NCI-H446 treated with DMSO at 0.1 percent for 48 hours (cell line): ENCODE results near the gene CYP2D6.
A peak's percentile ranks its signal among the peaks of the same experiment; 100 is the strongest.

ENCODE experiments used
- DNase-seq: peaks from one replicate; lab custom pipeline; 2025; lab: John Stamatoyannopoulos, UW

CYP2D6 gene

DNA sequence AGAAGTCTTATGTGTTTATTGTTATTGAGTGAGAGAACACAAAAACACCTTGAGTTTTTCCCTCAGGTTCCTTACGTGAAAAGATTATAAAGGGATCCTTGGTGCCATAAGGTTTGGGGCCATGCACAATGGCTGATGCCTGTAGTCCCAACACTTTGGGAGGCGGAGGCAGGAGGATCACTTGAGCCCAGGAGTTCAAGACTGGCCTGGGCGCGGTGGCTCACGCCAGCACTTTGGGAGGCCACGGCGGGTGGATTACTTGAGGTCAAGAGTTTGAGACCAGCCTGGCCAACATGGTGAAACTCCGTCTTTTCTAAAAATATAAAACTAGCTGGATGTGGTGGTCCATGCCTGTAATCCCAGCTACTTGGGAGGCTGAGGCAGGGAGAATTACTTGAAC is 45.7 kb downstream of the CYP2D6 start:
- no peak for DNase-seq

DNA sequence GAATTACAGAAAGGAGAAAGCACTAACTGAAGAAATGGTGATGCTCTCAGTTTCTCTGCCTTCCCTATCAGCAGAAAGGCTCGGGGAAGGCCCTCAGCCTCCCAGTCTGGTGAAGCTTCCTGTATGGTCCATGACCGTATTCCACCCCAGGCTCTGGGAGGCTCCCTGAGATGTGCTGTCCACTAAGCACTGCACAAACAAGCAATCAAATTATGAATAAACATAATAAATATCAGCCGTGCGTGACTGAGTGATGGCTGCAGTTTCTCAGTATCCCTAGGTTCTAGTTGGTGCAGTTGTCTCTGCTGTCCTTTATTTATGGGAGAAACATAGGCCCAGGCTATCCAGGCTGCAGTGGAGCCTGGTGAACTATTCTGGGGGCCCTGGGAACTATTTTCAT is 47.5 kb downstream of the CYP2D6 start:
- DNase-seq: no peak

DNA sequence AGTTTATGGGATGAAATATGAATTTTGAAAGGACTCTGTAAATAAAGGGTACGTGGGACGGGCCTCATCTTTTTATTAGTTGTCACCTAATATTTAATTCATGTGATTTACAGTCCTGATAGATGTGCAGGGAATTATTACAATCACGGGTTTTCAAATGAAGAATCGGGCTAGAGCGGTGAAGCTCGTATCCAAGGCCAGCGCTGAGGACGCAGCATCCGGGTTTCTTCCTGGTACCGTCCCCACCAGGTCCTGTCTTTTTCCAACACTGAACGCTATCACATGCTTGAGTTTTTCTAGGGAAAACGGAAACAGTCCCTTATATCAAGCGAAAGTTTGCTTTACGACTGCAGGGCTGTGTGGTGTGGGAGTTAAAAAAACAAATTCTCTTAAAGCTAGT is 50.3 kb downstream of the CYP2D6 start:
- no peak for DNase-seq

DNA sequence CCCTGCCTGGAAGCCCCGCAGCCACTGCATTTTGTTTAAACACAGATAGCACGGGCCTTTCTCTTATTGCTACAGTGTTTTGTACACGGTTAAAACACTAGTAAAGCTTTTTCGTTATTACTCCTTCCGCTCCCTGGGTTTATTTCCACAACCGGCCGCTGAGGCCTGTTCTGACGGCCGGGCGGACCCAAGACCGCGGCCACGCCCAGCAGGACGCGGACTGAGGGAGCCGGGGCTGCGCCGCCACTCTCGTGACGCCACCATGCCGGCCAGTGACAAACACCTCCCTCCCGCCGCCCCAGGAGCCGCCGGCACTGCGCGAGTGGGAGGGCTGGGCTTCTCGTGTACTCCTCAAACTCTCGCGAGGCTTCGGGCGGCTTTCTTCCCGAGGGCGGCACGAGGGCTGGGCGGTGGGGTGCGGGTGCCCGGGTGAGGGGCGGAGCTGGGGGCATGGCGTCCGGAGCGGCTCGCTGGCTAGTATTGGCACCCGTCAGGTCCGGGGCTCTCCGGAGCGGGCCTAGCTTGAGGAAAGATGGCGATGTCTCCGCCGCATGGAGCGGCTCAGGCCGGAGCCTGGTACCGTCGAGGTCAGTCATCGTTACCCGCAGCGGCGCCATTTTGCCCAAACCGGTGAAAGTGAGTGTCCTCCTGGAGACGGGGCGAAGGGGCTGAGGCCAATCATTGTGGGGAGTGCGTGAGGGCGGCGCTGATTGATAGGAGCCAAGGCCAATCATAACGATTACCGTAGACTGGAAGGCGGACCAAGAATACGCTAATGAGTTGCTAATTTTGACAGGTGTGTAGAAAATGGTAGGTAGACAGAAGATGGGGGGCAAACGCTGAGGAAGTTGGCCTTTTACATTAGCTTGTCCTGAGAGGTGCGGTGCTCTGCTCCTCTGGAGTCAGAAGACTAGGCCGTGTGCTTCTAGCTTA is 51.0 kb downstream of the CYP2D6 start, which contains the start of gene SMDT1:
SMDT1 (plus strand) TSS at position 382 of the 933 bp plus-strand sequence; CDS start at position 451, 69 bp downstream.
- DNase-seq: peak; percentile 94

DNA sequence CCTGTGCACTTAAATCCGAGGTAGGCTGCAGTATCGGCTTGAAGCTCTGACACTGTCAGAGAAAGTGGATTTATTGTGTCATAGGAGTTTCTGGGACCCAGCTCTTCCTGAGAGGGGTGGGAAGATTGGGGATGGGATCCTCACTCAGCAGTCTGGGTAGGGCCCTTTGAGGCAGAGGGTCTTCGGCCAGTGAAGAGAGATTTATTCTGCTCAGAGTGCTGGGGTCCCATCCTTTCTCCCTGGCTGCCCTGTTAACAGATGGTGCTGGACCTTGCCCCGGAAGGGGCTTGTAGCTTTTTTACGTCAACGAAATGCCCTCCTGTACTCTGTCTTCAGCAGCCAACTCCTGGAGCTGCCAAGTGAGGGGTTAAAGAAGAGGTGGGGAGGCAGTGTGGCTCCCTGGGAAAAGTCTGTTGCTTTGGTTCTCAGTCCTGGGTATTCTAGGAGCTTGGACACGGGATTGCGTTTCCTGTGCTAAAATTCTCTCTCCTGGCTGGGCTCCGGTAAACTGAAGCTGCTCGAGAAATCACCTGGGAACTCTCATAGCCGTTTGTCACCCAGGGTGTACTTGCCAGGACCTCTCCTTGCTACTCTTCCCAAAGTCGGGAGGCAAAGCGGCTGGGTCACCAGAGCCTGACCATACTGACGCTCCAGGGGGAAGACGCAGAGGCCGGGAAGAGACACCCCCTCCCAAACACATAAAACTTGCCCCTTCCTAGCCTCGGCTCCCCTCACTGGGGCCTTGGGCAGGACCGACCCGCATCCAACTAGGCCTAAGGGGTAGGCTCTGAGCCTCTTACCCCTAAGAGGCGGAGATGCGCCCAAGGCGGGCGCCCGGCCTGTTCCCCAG is 51.9 kb downstream of the CYP2D6 start:
- DNase-seq: no peak

DNA sequence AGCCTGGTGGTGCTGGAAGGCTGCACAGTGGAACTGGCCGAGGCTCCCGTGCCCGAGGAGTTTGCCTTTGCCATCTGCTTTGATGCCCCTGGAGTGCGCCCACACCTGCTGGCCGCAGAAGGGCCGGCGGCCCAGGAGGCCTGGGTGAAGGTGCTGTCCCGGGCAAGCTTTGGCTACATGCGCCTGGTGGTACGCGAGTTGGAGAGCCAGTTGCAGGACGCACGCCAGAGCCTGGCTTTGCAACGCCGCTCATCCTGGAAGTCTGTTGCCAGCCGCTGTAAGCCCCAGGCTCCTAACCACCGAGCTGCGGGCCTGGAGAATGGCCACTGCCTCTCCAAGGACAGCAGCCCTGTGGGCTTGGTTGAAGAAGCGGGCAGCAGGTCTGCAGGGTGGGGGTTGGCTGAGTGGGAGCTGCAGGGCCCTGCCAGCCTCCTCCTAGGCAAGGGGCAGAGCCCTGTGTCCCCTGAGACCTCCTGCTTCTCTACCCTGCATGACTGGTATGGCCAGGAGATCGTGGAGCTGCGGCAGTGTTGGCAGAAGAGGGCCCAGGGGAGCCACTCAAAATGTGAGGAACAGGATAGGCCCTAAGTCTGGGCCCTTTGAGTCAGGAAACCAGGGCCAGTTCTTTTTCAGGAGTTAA is 53.0 kb downstream of the CYP2D6 start:
- no peak for DNase-seq

DNA sequence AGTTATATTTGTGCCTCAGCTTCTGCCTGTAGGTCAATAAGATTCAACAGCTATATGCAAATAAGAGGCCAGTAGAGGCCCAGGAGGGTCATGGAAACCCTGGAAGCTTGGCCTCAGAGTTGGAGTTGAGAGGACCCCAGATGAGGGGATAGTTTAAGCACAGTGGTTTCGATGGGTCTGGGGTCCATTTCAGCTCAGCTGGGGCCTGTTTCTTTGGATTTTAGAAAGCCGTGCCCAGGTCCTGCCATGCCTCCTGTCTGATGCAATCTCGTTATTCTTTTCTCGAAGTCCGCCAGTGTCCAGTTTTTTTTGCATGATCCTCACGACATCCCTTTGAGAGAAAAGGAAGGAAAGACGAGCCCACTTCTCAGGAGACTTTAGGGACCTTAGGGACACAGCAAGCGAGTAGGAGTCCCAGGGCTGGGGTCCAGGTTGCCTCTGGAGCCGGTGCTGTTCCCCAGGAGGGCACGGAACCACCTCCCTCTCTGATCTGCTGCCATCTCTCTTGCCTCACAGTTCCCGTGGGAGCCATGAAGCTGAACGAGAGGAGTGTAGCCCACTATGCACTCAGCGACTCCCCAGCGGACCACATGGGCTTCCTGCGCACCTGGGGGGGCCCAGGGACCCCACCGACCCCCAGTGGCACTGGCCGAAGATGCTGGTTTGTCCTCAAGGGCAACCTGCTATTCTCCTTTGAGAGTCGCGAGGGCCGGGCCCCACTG is 53.7 kb downstream of the CYP2D6 start:
- no peak for DNase-seq
